Measurements from ENCODE around the gene CREB5.

CREB5 gene

GRCh38 chr7:28440055-28440601, 27.8 kb downstream of the CREB5 start:
- no peak for TF ChIP-seq CTCF (IDR thresholded peaks at IDR 0.05; ENCODE audit: low read depth, low read length)

GRCh38 chr7:28442540-28443420, 30.5 kb downstream of the CREB5 start:
- no peak for TF ChIP-seq CTCF (IDR thresholded peaks at IDR 0.05; ENCODE audit: low read depth, low read length)

More at GRCh38 chr7:28440055-28440601, 27.8 kb downstream of the CREB5 start:
- Histone ChIP-seq H3K27ac (no peak overlapping the region), H3K27me3 (ENCODE audit: insufficient read depth, low read depth, severe bottlenecking) (peaks cover 76% of the 10 kb centered on the region), H3K9me3 (ENCODE audit: severe bottlenecking) (no peaks in the 10 kb centered on the region), H3K4me3 (ENCODE audit: low read depth, low read length) (no peak overlapping the region), H3K36me3 (no peaks in the 10 kb centered on the region)
- no peak for DNase-seq

GRCh38 chr7:28446131-28446530, 33.8 kb downstream of the CREB5 start:
- TF ChIP-seq CTCF (IDR thresholded peaks at IDR 0.05; ENCODE audit: low read depth, low read length): no peak
- H3K27me3 ChIP-seq (ENCODE audit: insufficient read depth, low read depth, severe bottlenecking): peaks cover 60% of the 10 kb centered on the region
- no peak for DNase-seq
- no peaks in the 10 kb centered on the region for H3K36me3 ChIP-seq
- no peaks in the 10 kb centered on the region for H3K9me3 ChIP-seq (ENCODE audit: severe bottlenecking)
- H3K27ac ChIP-seq: no peak overlapping the region
- H3K4me3 ChIP-seq (ENCODE audit: low read depth, low read length): no peak overlapping the region

More at GRCh38 chr7:28442540-28443420, 30.5 kb downstream of the CREB5 start:
- Histone ChIP-seq H3K27me3 (ENCODE audit: insufficient read depth, low read depth, severe bottlenecking) (peaks cover 66% of the 10 kb centered on the region), H3K27ac (no peak overlapping the region), H3K36me3 (no peaks in the 10 kb centered on the region), H3K4me3 (ENCODE audit: low read depth, low read length) (no peak overlapping the region), H3K9me3 (ENCODE audit: severe bottlenecking) (no peaks in the 10 kb centered on the region)
- DNase-seq: no peak

- H3K36me3 ChIP-seq: no peaks in the 10 kb centered on the region
- TF ChIP-seq CTCF (IDR thresholded peaks at IDR 0.05; ENCODE audit: low read depth, low read length): no peak
These were observed 34.8 kb downstream of the CREB5 start for GRCh38 chr7:28447071-28447470.

GRCh38 chr7:28448708-28449107, 36.4 kb downstream of the CREB5 start:
- Histone ChIP-seq H3K4me3 (ENCODE audit: low read depth, low read length) (no peak overlapping the region), H3K9me3 (ENCODE audit: severe bottlenecking) (no peaks in the 10 kb centered on the region), H3K36me3 (no peaks in the 10 kb centered on the region), H3K27me3 (ENCODE audit: insufficient read depth, low read depth, severe bottlenecking) (peaks cover 70% of the 10 kb centered on the region), H3K27ac (no peak overlapping the region)
- no peak for DNase-seq
- TF ChIP-seq CTCF (IDR thresholded peaks at IDR 0.05; ENCODE audit: low read depth, low read length): no peak

More at GRCh38 chr7:28447071-28447470, 34.8 kb downstream of the CREB5 start:
- no peak for DNase-seq
- H3K9me3 ChIP-seq (ENCODE audit: severe bottlenecking): no peaks in the 10 kb centered on the region
- H3K4me3 ChIP-seq (ENCODE audit: low read depth, low read length): no peak overlapping the region
- H3K27ac ChIP-seq: no peak overlapping the region
- H3K27me3 ChIP-seq (ENCODE audit: insufficient read depth, low read depth, severe bottlenecking): peaks cover 62% of the 10 kb centered on the region
